Embryonic facial prominence (tissue), 1 donor: ENCODE data around the gene STIM1.

ENCODE experiments used
- DNase-seq: peaks from one replicate; pipeline ENCODE4 v3.0.0-alpha.2; 2016; ENCODE audit errors: extremely low spot score

The STIM1 gene

DNA sequence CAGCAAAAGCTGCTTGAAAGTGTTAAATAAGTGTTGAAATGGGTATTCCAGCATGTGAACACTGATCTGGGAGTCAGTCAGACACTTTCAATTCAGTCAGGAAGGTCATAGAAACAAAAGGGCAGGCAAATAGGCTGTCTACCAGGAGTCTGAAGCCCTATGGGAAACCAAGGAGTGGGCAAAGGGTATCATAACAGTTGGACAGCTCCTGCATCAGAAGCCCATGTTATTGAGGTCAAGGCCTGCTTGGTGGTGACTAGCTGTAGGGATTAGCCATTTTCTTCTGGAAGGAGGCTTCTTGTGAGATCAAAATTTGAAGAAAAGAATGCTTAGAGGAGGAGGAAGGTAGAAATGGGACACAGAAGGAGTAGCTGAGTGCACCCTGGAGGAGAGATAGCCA is 97.3 kb downstream of the STIM1 start:
- DNase-seq, result no peak

DNA sequence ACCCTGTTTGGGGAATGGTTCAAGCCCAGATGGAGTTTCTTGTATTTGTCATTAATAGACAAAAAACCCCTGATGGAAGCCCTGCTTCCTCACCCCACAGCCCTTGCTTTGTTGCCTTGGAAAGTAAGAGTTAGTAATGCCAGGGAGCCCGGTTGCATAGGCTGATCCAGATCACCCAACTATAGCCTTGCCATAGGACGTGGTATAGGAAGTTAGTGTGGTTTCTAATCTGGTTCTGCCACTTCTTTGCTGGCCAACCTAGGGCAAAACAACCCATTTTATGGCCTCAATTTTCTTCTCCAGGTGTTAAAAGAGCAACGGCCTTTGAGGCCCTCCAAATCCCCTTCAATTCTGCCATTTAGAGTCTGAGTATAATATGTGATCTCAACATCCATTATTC is 97.9 kb downstream of the STIM1 start:
- DNase-seq, result no peak

DNA sequence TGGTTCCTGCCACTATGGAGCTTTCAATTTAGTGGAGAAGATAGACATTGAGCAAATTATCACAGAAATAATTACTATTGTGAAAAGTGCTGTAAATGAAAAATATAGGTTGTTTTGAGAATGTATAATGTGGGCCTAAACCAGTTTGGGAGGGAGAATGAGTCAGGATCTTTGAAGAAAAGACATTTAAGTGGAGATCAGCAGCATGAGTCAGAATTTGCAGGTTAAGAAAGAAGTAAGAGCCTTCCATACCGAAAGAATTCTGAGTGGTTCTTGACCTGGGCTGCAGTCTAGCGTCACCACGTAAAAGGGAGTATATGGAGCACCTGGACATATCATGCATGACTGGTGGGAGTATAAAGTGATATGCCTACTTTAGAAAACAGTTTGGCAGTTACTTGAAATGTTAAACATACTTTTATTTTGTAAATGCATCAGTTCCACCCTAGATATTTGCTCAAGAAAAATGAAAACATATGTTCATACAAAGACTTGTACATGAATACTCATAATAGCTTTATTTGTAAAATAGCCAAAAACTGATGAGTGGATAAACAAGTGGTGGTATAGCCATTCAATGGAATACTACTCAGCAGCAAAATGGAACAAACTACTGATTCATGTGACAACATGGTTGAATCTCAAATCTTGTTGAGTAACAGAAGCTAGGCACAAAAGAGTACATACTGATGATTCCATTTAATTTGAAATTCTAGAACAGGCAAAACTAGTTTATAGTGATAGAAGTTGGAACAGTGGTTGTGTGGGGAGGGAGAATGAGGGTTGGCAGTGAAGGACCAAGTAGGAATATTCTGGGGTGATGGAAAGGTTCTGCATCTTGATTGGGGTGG is 99.2 kb downstream of the STIM1 start:
- no peak for DNase-seq

DNA sequence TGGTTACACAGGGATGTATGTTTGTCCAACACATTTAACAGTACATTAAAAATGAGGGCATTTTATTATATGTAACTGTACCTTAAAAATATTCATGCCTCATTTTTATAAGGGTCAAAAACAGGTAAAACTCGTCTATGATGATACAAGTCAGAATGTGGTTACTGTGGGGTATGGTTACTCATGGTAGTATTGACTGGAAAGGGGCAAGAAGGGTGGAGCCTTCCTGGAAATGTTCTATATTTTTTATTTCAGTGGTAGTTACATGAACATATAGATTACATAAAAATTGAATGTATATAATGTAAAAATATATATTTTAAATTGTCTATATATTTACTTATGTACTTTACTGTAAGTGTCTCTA is 99.8 kb downstream of the STIM1 start:
- no peak for DNase-seq

DNA sequence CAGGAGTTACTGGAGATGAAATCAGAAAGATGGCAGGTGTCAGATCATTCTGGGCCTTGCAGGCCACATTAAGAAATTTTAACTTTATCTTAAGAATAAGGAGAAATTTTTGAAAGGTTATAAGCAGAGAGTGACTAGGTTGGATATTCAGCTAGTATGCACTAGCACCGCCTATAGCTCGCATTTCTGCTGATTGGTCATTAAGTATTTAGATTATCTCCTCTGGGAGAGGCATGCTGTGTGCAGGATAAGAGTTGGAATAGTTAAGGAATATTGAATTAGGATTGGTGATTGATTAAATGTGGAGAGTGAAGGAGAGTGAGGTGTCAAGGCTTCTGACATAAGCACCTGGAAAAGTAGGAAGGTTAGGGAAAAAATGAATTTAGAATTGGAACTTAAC is 100.6 kb downstream of the STIM1 start:
- no peak for DNase-seq

DNA sequence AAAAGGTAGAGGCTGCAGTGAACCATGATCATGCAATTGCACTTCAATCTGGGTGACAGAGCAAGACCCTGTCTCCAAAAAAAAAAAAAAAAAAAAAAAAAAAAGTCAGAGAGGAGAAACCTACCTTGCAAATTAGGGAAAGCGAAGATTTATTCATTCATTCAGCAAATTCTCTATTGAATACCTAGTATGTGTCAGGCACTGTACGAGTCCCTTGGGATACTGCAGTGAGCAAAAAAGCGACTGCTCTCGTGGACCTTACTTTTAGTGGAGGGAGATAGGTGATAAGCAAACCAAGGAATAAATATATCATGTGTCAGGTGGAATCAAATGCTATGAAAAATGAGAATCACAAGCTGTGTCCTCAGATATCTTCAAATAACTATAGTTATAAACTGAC is 101.3 kb downstream of the STIM1 start:
- DNase-seq, result no peak

DNA sequence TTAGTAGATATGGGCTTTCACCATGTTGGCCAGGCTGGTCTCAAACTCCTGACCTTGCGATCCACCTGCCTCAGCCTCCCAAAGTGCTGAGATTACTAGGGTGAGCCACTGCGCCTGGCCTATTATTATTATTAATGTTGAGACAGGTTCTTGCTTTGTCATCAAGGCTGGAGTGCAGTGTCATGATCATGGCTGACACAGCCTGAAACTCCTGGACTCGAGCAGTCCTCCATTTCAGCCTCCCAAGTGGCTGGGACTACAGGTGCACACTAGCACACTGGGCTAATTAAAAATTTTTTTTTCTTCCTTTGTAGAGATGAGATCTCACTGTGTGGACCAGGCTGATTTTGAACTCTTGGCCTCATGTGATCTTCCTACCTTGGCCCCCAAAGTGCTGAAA is 102.0 kb downstream of the STIM1 start:
- no peak for DNase-seq

DNA sequence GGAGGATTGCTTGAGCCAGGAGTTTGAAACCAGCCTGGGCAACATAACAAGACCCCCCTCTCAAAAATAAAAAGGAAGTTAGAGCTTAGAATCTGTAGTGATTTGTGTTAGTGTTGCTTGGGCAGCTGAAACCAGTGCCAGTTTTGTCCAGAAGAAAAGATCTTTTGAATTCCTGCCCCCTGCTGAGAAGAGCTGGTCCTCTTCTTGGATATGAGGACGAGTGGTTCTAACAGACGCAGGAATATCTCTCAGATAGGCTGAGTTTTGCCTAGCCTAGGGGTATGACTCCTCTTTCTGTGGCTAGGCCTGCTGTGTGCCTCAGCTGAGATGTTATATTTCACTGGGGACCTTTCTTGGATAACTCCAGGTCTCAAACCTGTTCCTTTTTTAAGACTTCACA is 102.8 kb downstream of the STIM1 start:
- DNase-seq, result no peak

DNA sequence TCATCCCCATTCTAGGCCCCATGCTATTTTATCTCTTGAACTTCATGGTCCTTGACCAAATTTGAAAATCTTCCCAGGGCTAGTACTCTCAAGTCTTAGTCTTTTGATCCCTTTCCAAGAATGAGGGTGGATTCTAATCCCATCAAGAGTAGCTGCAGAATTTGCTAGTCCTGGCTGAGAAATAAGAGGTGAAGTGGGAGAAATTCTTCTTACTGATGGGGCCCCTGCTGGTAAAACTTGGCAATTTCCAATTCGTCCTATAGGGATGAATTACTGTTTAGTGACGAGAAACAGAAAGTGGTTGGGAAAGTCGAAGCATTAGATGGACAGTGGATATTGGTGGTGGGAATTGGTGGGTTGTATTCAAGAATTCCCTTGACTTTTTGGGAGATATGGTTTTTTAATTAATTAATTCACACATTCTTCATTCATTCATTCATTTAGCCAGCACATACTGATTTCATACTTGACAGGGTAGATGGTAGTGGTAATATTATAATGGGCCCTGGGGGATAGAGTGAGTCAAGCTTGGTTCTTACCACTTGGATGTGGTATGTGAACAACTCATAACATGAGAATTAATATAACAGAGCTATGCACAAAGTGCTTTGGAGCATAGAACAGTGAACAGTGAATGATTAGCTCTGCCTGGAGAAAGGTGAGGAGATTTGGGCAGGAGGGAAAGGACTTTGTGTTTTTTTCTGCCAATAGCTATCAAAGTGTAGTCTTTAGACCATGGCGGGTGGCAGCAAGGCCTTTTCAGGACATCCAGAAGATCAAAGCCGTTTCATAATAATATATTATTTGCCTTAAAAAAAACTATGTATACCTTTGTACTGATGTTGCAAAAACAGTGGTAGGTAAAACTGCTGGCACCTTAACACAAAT is 103.8 kb downstream of the STIM1 start:
- no peak for DNase-seq

DNA sequence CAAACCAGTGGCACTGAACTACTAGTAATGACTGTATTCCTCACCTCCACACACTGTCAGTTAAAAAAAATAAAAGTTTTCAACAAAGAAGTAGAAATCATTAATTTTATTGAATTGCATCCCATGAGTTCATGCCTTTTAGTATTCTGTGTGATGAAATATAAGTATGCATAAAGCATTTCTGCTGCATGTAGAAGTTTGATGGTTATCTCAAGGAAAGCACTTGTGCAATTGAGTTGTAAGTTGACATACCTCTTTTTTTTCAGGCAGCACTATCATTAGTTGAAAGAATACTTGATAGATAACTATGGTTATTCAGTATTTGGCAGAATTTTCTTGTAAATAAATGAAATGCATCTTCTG is 104.4 kb downstream of the STIM1 start:
- no peak for DNase-seq

DNA sequence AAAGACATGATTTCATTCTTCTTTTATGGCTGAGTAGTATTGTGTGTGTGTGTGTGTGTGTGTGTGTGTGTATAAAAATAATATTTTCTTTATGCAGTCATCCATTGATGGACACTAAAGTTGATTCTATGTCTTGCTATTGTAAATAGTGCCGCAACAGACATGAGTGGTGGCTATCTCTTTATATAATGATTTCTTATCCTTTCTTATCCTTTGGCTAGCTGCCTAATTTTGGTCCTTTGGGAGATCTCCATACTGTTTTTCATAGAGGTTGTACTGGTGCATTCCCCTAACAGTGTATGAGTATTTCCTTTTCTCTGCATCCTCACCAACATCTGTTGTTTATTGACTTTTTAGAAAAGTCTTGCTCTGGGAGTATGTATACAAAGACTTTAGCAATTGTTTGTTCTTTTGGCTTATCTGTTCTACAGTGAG is 107.0 kb downstream of the STIM1 start:
- no peak for DNase-seq

DNA sequence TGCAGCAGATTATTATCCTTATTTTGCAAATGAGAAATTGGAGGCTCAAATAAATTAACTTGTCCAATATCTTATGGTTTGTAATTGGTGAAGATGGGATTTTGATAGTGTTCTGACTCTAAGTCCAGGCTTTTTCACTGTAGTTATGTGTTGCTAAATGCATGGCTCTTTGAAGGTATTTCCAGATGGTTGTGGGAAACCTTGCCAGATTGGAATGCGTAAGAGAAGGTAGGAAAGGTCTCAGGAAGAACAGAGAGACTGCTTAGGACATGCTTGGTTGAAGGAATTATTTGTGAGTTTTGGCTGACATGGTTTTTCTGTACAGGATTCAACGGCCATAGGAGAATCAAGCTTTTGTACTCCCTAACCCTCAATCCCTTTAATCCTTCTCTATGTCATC is 108.6 kb downstream of the STIM1 start:
- no peak for DNase-seq

DNA sequence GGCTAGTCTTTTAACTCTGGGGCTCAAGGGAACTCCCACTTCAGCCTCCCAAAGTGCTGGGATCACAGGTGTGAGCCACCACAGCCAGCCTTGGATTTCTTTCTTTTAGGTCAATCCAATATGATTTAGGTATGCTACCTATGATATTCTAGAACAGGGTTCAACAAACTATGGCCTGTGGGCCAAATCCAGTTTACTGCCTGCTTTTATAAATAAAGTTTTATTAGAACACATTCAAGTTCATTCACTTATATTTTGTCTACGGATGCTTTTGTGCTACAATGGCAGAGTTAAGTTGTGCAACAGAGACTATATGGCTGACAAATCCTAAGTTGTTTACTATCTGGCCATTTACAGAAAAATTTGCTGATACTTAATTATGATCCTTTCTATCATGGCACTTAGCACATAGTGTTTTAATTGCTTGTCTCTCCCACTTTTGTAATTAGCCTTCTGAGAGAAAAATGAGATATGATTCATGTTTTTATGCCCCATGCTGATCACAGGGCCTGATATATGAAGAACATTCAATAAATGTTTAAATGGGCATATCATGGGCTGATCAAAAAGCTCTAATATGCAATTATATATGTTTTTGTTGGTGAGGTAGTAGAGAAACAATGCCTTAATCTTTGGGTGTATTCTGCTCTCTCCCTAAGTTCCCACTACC is 109.6 kb downstream of the STIM1 start:
- no peak for DNase-seq

DNA sequence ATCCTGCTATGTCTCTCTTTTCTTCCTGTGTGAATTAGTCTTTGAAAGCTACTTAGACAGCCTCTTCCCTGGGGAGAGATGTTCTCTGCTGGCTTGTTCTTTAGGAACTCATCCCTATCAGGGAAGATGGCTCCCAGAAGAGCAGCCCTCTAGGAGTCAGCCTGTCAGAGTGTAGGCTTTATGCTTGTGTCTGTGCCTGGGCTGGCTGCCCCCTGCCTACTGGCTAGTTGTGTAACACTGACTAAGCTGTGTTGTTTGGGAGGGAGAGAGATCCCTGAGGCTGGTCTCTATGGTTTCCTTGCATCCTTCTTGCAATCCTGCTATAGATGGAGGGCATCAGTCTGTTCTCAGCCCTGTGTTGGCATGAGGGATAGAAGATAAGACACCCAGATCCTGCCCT is 112.2 kb downstream of the STIM1 start:
- DNase-seq, result no peak

DNA sequence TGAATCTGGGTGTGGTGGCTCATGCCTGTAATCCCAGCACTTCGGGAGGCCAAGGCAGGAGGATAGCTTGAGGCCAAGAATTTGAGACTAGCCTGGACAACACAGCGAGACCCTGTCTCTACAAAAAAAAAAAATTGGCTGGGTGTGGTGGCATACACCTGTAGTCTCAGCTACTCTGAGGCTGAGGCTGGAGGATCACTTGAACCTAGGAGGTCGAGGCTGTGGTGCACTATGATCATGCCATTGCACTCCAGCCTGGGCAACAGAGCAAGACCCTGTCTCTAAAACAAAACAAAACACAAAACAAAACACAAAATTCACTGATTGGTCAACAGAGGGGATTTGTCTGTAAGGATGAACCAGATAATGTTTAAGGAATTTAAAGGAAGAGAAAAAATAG is 113.7 kb downstream of the STIM1 start:
- no peak for DNase-seq

DNA sequence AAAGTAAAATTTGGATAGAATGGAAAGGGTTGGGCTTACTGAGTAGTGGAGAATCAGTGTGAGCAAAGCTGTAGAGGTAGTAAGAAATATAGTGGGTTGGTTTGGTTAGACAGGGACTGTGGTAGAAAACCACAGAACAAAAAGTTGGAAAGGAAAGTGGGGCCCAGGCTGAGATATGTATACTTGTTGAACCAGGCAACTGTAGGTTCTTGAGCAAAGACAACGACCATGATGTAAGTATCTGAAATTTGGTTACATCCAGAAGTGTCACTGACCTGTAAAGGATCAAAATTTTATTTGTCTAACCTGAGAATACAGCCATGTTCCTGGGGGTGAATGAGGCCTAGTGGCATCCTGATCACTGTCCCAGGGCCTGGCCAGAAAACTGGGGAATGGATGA is 114.1 kb downstream of the STIM1 start:
- no peak for DNase-seq

DNA sequence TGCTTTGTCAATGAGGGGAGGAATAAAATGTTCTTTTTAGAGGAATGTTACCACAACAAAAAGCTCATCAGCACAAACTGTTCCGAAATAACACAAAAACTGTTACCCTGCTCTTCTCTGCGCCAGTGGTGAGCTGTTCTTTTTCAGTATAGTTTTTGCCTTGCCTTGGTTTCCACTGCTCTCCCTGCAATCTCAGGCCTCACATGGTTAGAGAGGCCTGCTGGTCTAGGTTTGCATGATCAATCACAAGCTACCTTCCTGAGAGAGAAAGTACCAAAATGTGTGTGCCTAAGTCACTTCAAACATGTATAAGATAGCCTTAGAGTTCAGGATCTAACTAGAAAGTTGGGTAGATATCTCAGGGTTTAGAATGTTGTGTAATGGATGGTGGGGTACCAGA is 114.6 kb downstream of the STIM1 start:
- no peak for DNase-seq

DNA sequence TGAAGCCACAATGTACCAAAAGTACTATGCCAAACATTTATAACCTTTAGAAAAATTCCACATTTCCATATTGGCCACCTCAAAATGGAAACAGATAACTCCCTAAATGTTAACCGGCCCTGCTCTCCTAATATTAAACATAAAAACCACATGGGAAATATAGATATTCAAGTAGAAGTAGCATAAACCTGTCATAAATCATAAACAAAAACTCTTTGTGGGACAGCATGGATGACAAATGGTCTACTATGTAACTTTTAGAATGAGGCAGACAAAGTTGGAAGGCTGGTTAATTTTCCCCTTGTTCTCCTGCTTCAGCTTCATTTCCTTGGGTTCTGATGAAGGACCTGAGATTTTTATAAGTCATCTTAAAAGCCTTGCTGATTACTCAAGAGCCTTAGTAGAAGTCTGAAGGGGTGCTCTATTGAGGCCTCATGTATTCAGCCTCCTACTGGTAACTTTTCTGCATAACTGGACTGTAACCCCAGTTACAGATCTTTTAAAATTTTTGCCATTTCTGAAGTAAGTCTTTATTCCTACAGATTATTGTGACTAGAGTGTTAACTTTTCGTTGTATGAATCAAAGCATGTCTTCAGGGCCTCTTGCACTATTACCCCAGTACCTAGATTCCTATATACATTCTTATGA is 116.4 kb downstream of the STIM1 start:
- no peak for DNase-seq

DNA sequence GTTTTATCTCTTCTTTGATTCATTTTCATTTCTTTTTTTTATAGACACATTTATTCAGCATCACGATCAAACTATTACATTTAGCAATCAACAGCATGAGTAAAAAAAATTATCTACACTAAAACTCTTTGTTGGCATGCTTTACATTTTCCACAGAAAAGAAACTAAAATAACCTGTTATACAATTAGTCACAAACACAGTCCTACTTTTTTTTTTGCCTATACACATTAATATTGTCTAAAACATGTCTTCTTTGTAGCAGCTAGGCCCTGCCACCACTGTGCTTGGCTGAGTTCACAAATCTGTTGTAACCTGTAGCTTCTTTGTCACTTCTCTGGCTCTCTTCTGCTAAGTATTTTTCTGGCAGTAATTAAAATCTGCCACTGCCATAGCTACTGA is 117.0 kb downstream of the STIM1 start:
- DNase-seq, result no peak

DNA sequence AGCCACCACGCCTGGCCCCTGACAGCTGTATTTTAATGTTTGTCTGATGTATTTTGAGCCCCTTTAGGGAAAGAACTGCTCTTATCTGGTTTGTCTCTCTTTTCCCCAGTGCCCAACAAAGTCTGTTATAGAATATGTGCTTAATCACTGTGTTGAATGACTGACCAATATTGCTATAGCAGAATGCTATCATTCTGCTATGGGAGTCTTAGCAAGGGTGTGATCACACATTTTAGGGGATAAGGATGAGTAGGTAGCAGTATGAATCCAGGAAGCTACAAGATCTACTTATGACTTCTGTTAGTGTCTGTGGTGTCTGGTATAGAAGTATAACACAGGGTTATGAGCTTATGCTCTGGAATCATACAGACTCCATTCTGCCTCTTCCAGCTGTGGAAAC is 121.6 kb downstream of the STIM1 start:
- DNase-seq, result no peak

DNA sequence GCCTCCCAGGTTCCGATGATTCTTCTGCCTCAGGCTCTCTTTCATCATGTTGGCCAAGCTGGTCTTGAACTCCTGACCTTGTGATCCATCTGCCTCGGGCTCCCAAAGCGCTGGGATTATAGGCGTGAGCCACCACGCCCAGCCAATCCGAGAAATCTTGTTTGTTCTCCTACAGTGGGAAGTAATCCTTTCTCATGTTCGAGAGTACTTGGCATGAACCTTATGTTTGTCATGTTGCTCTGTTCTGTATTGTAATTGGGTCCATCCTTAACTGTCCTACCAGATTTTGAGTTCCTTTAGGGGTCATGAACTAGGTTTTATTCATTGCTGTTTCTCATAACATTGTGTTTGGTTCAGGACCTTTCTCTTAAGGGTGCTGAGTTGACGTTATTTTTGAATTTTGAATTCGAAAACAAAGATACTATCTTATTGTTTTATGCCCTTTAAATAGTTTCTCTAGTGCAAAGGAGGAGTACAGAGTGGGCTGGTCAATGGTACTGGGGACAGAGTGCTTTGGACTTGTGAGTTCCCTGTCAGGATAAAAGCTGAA is 125.7 kb downstream of the STIM1 start:
- no peak for DNase-seq

DNA sequence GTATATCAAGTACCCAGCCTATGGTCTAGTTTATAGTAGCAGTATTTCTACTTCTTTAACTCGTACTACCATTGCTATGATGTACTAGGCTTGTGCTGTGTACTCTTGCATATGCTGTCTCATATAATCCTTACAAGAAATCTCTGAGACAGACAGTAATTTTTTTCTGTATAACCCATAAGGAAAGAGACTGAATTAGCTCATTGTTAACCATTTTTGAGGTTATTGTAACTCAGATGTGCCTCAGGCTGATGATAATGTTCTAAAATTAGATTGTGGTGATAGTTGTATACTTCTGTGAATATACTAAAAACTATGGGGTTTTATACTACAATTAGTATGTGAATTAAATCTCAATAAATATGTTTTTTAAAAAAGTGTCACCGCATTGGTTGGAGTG is 127.0 kb downstream of the STIM1 start:
- no peak for DNase-seq
